GM12878 (cell line): Measurements from ENCODE around the gene TBC1D8. TPM values are rescaled to one million over a fixed set of nuclear protein-coding genes. Genes with fewer than 3 reads are reported as not detected.

Source experiments
- ATAC-seq: fragments of 200-7000 bp; cut with Tn5 transposase; 3 replicates; pipeline ENCODE4 v1.9.1; 2020; ENCODE audit warnings: mild to moderate bottlenecking, moderate library complexity
- BruUV-seq: library from RNA; stranded (reverse); fragments of 400-500 nt; replicated peaks from 2 replicates; lab custom pipeline; 2021; lab: Mats Ljungman, UMichigan
- CTCF ChIA-PET: fragments of 300-600 bp; sonication (Branson Sonifier 250); formaldehyde crosslinking; extraction: SDS; loops from one replicate; lab custom pipeline; 2021; ENCODE audit warnings: inconsistent platforms; lab: Yijun Ruan, JAX
- POLR2A ChIA-PET: fragments of 350-600 bp; formaldehyde crosslinking; extraction: SDS; loops from one replicate; lab custom pipeline; 2021; ENCODE audit warnings: inconsistent platforms; lab: Charles Lee
- RAD21 ChIA-PET: fragments of 300-600 bp; sonication (Branson Sonifier 250); formaldehyde crosslinking; loops from one replicate; lab custom pipeline; 2023; ENCODE audit warnings: antibody characterized with exemption; ENCODE audit not compliant: unreplicated experiment; lab: Charles Lee
- SMC1A ChIA-PET: fragments of 300-600 bp; sonication (Branson Sonifier 250); formaldehyde crosslinking; loops from one replicate; lab custom pipeline; 2023; ENCODE audit not compliant: unreplicated experiment, uncharacterized antibody; lab: Charles Lee
- DNase-seq: peaks from one replicate; pipeline ENCODE4 v3.0.0-alpha.2; 2011; ENCODE audit warnings: low read depth, low spot score
- FAIRE-seq: peaks from 3 replicates; lab custom pipeline; 2011; peaks lifted over from hg19 to GRCh38; lab: Jason Lieb, UNC
- H2AFZ ChIP-seq: 2 replicates; pipeline ENCODE4 v1.6.0; 2011; ENCODE audit warnings: low read depth, low read length, control low read depth; ENCODE audit not compliant: control insufficient read depth
- H3K27ac ChIP-seq: 2 replicates; pipeline ENCODE4 v1.5.1; 2011; ENCODE audit warnings: control low read depth; ENCODE audit not compliant: control insufficient read depth, insufficient read depth
- H3K27me3 ChIP-seq, 2 experiments: replicated peaks in 1 of 2; 2 replicates each; pipeline versions ENCODE4 v1.6.0 to v1.6.1; 2011; ENCODE audit warnings: low read length in 1 of 2; ENCODE audit not compliant: control insufficient read depth in 2 of 2, insufficient read depth in 2 of 2
- H3K36me3 ChIP-seq, 2 experiments: 2 replicates each; pipeline ENCODE4 v1.5.1; 2011; ENCODE audit warnings: low read length in 1 of 2; ENCODE audit not compliant: control insufficient read depth in 2 of 2, insufficient read depth in 2 of 2
- H3K4me1 ChIP-seq: 2 replicates; pipeline ENCODE4 v1.6.1; 2011; ENCODE audit warnings: mild to moderate bottlenecking, low read length, moderate library complexity, mixed read lengths; ENCODE audit not compliant: control insufficient read depth, insufficient read depth
- H3K4me2 ChIP-seq: 2 replicates; pipeline ENCODE4 v1.6.0; 2011; ENCODE audit warnings: control low read depth; ENCODE audit not compliant: control insufficient read depth, insufficient read depth
- H3K4me3 ChIP-seq: fragments of 200-600 bp; sonication (generic); 2 replicates; pipeline ENCODE4 v1.5.1; 2016
- H3K79me2 ChIP-seq: 2 replicates; pipeline ENCODE4 v1.6.0; 2011; ENCODE audit warnings: low read length; ENCODE audit not compliant: control insufficient read depth, insufficient read depth
- H3K9ac ChIP-seq: 2 replicates; pipeline ENCODE4 v1.8.0; 2011; ENCODE audit warnings: low read length, control low read depth, mixed read lengths; ENCODE audit not compliant: control insufficient read depth, insufficient read depth
- H3K9me3 ChIP-seq: replicated peaks from 3 replicates; pipeline ENCODE4 v1.5.1; 2011; ENCODE audit warnings: mild to moderate bottlenecking, low read length; ENCODE audit not compliant: control insufficient read depth, insufficient read depth
- H4K20me1 ChIP-seq: 2 replicates; pipeline ENCODE4 v1.6.0; 2011; ENCODE audit not compliant: control insufficient read depth, insufficient read depth
- BACH1 ChIP-seq: fragments of 450-650 bp; IDR thresholded peaks from 2 replicates; pipeline ENCODE4 v1.6.1; 2017; ENCODE audit warnings: mild to moderate bottlenecking, borderline replicate concordance
- BHLHE40 ChIP-seq, 2 experiments: fragments of 450-650 bp in 1 of 2; IDR thresholded peaks; 2 replicates each; pipeline ENCODE4 v1.6.1; 2011 to 2017; ENCODE audit warnings: low read depth in 2 of 2, borderline replicate concordance in 1 of 2, improper control_type of control experiment in 1 of 2, low read length in 1 of 2, mild to moderate bottlenecking in 1 of 2
- CBX3 ChIP-seq: fragments of 200-600 bp; sonication (generic); IDR thresholded peaks from 2 replicates; pipeline ENCODE4 v1.6.1; 2016; ENCODE audit warnings: low read depth, borderline replicate concordance
- CHD4 ChIP-seq: fragments of 200-600 bp; sonication (generic); IDR thresholded peaks from 2 replicates; pipeline ENCODE4 v1.6.1; 2016; ENCODE audit warnings: mild to moderate bottlenecking
- JUND ChIP-seq: IDR thresholded peaks from 2 replicates; pipeline ENCODE4 v1.6.1; 2012; ENCODE audit warnings: low read depth, mild to moderate bottlenecking, low read length, improper control_type of control experiment, moderate library complexity
- RBBP5 ChIP-seq: fragments of 200-600 bp; sonication (generic); conservative IDR thresholded peaks from 2 replicates; pipeline ENCODE4 v1.6.1; 2016
- SREBF2 ChIP-seq: IDR thresholded peaks from 2 replicates; pipeline ENCODE4 v1.6.1; 2012; ENCODE audit warnings: mild to moderate bottlenecking, low read length
- WGBS: methylation state at CpG from one replicate; pipeline ENCODE4 v1.1.6; 2016; ENCODE audit warnings: low lambda C conversion rate; ENCODE audit not compliant: insufficient replicate concordance, insufficient coverage; ENCODE audit errors: missing lambda C conversion rate; 5-methylcytosine and 5-hydroxymethylcytosine counted together
- in situ Hi-C: fragments of 300-500 bp; cut with MboI; formaldehyde crosslinking; loops from 9 replicates; pipeline ENCODE4 v1.14.3; 2018; ENCODE audit warnings: mixed read lengths
- intact Hi-C: fragments of 100-400 bp; cut with micrococcal nuclease; formaldehyde crosslinking; loops from one replicate; pipeline ENCODE4 v1.14.2; 2022; ENCODE audit not compliant: unreplicated experiment
- polyA plus RNA-seq, 11 experiments: library from polyadenylated mRNA; depleted of rRNA in 4 of 11; unstranded in 6 of 11; stranded (reverse) in 5 of 11; fragments of >200 nt; fragmentation: Nextera tagmentation in 4 of 11; fragmentation: Illumina TruSeq in 1 of 11; extraction: Ambion mirVana in 4 of 11; extraction: Trizol in 1 of 11; gene quantifications; 1 replicate in 1 of 11; 2 replicates in 10 of 11; pipeline versions ENCODE4 v1.2.1 to v1.2.3, GENCODE V29; 2011 to 2016; ENCODE audit warnings: inconsistent platforms in 2 of 11, missing spikeins in 2 of 11, low read depth in 1 of 11
- total RNA-seq, 4 experiments: library from RNA; depleted of rRNA in 3 of 4; stranded (reverse); fragments of >200 nt in 3 of 4; fragmentation: Illumina TruSeq in 1 of 4; extraction: Trizol in 1 of 4; gene quantifications; 2 replicates each; pipeline versions ENCODE4 v1.2.1 to v1.2.3, GENCODE V29; 2013 to 2021
- TF ChIP-seq, protein P1 (sequence below), 3 experiments: IDR thresholded peaks in 2 of 3; conservative IDR thresholded peaks in 1 of 3; 2 replicates each; pipeline ENCODE4 v1.5.1; 2011; ENCODE audit warnings: low read depth in 3 of 3, low read length in 3 of 3, mild to moderate bottlenecking in 3 of 3, control low read depth in 2 of 3, moderate library complexity in 2 of 3, inconsistent platforms in 1 of 3, mixed read lengths in 1 of 3; ENCODE audit not compliant: control insufficient read depth in 2 of 3, insufficient read depth in 1 of 3; ENCODE audit errors: extremely low read depth in 1 of 3
- TF ChIP-seq, protein P2 (sequence below): fragments of 450-650 bp; IDR thresholded peaks from 2 replicates; pipeline ENCODE4 v1.6.1; 2016; ENCODE audit warnings: mild to moderate bottlenecking, moderate library complexity, borderline replicate concordance
- TF ChIP-seq, protein P3 (sequence below): fragments of 450-650 bp; IDR thresholded peaks from 2 replicates; pipeline ENCODE4 v1.6.1; 2014; ENCODE audit warnings: mild to moderate bottlenecking

The TBC1D8 gene
- total and polyA plus RNA-seq, 10 of the 15 experiments (the other 5 are each of a cell fraction or from before 2014, with no cell fraction given): 0.80 to 4.9 (median 4.4) TPM

DNA sequence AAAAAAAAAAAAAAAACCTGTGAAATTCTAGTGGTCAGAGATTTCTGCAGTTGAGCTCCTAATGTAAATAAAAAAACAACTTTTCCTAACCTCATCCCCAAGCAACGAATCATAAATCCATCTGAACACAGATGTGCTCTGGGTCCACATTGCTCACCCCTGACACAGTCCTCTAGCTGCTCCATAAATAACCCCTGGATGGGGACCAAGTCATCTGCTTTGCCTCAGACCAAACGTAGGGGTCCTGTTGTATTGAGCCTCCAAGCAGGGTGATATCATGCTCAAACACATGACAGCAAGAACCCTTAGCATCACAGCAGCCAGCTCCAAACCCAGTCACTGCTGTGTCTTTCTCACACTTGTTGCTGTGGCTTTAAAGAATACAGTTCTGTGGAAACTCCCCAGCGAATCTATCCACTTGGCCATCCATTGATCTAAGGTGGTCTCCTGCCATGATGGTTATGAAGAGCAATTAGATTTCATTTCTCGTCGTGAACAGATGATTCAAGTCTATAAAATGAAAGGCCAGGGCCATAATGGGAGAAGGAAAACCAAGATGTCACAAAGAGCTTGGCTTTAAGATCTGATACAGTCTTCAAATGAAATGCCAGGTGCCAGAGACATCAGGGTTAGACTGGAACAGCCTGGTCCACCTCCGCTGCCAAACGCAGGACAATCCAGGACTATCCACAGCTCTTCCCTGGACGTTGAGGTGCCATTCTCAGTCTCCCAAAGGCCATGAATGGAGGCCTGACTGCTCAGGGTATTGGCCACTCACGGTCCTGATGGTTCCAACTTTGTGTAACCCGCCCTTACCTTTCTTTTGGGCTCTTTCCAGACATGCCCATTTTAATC lies 39.0 kb downstream of the TBC1D8 start:
- Histone ChIP-seq H3K36me3 (no peaks in the 10 kb centered on the region), H3K27ac (no peak overlapping the region), H3K9ac (no peak overlapping the region), H3K9me3 (no peaks in the 10 kb centered on the region), H3K27me3 (no peaks in the 10 kb centered on the region), H3K4me1 (peaks cover 18% of the 10 kb centered on the region), H3K4me3 (no peak overlapping the region), H4K20me1 (no peaks in the 10 kb centered on the region), H2AFZ (no peak overlapping the region), H3K79me2 (no peaks in the 10 kb centered on the region; the same call in 1 of the 2 replicates), H3K4me2 (no peak overlapping the region)
- FAIRE-seq (no peak), DNase-seq (no peak), ATAC-seq (peak; percentile 24)
- TF ChIP-seq, protein P1, sequence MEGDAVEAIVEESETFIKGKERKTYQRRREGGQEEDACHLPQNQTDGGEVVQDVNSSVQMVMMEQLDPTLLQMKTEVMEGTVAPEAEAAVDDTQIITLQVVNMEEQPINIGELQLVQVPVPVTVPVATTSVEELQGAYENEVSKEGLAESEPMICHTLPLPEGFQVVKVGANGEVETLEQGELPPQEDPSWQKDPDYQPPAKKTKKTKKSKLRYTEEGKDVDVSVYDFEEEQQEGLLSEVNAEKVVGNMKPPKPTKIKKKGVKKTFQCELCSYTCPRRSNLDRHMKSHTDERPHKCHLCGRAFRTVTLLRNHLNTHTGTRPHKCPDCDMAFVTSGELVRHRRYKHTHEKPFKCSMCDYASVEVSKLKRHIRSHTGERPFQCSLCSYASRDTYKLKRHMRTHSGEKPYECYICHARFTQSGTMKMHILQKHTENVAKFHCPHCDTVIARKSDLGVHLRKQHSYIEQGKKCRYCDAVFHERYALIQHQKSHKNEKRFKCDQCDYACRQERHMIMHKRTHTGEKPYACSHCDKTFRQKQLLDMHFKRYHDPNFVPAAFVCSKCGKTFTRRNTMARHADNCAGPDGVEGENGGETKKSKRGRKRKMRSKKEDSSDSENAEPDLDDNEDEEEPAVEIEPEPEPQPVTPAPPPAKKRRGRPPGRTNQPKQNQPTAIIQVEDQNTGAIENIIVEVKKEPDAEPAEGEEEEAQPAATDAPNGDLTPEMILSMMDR (IDR thresholded peaks at IDR 0.05 in 2 of 3, conservative IDR thresholded peaks at IDR 0.05 in 1 of 3; ENCODE audit: control insufficient read depth in 2 of 3, extremely low read depth in 1 of 3, insufficient read depth in 1 of 3, low read depth in 3 of 3, low read length in 3 of 3): no peak
- TF ChIP-seq JUND (no peak), SREBF2 (no peak), CBX3 (no peak), BHLHE40 (IDR thresholded peaks at IDR 0.05; ENCODE audit: borderline replicate concordance in 1 of 2, low read depth in 2 of 2, low read length in 1 of 2) (no peak), RBBP5 (no peak), BACH1 (no peak), CHD4 (no peak)
- TF ChIP-seq, protein P2, sequence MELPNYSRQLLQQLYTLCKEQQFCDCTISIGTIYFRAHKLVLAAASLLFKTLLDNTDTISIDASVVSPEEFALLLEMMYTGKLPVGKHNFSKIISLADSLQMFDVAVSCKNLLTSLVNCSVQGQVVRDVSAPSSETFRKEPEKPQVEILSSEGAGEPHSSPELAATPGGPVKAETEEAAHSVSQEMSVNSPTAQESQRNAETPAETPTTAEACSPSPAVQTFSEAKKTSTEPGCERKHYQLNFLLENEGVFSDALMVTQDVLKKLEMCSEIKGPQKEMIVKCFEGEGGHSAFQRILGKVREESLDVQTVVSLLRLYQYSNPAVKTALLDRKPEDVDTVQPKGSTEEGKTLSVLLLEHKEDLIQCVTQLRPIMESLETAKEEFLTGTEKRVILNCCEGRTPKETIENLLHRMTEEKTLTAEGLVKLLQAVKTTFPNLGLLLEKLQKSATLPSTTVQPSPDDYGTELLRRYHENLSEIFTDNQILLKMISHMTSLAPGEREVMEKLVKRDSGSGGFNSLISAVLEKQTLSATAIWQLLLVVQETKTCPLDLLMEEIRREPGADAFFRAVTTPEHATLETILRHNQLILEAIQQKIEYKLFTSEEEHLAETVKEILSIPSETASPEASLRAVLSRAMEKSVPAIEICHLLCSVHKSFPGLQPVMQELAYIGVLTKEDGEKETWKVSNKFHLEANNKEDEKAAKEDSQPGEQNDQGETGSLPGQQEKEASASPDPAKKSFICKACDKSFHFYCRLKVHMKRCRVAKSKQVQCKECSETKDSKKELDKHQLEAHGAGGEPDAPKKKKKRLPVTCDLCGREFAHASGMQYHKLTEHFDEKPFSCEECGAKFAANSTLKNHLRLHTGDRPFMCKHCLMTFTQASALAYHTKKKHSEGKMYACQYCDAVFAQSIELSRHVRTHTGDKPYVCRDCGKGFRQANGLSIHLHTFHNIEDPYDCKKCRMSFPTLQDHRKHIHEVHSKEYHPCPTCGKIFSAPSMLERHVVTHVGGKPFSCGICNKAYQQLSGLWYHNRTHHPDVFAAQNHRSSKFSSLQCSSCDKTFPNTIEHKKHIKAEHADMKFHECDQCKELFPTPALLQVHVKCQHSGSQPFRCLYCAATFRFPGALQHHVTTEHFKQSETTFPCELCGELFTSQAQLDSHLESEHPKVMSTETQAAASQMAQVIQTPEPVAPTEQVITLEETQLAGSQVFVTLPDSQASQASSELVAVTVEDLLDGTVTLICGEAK: no peak
- TF ChIP-seq, protein P3, sequence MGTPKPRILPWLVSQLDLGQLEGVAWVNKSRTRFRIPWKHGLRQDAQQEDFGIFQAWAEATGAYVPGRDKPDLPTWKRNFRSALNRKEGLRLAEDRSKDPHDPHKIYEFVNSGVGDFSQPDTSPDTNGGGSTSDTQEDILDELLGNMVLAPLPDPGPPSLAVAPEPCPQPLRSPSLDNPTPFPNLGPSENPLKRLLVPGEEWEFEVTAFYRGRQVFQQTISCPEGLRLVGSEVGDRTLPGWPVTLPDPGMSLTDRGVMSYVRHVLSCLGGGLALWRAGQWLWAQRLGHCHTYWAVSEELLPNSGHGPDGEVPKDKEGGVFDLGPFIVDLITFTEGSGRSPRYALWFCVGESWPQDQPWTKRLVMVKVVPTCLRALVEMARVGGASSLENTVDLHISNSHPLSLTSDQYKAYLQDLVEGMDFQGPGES: no peak
- SMC1A ChIA-PET: no interaction called here
- no TSS peak for BruUV-seq
- POLR2A ChIA-PET: no interaction called here
- in situ Hi-C loops: no loop called here
- RAD21 ChIA-PET: no interaction called here
- intact Hi-C loops: no loop called here
- WGBS: 8% methylated on average over 10 of the region's 10 CpGs
- CTCF ChIA-PET: interaction anchor here (0.6 to 1.5 kb wide), 2 partner anchors 76 to 684 kb away, joined by 3 read pairs; no protein-coding TSS in a partner anchor
